Upper lobe of left lung (tissue), 6 donors: ENCODE data around the gene BORCS5. TPM values are rescaled to one million over a fixed set of nuclear protein-coding genes. Genes with fewer than 3 reads are reported as not detected.

Source experiments
- ATAC-seq, 2 donors: fragments of 200-7000 bp; cut with Tn5 transposase; one replicate each; pipeline ENCODE4 v1.9.1; 2022; ENCODE audit warnings: mild to moderate bottlenecking in 2 of 2, moderate library complexity in 2 of 2; ENCODE audit not compliant: low FRiP score in 2 of 2
- DNase-seq, 2 donors: peaks; one replicate each; pipeline ENCODE4 v3.0.0-alpha.2; 2019 to 2020
- H3K27ac ChIP-seq, 4 donors: fragments of 200-600 bp; sonication (generic); one replicate each; pipeline ENCODE4 v1.5.1; 2016 to 2019
- H3K27me3 ChIP-seq, 4 donors: fragments of 200-600 bp; sonication (generic); one replicate each; pipeline ENCODE4 v1.5.1; 2017 to 2019
- H3K36me3 ChIP-seq, 4 donors: fragments of 200-600 bp; sonication (generic); one replicate each; pipeline ENCODE4 v1.5.1; 2016 to 2019
- H3K4me1 ChIP-seq, 4 donors: fragments of 200-600 bp; sonication (generic); one replicate each; pipeline ENCODE4 v1.5.1; 2018 to 2019
- H3K4me3 ChIP-seq, 4 donors: fragments of 200-600 bp; sonication (generic); one replicate each; pipeline ENCODE4 v1.5.1; 2017 to 2019; ENCODE audit warnings: mild to moderate bottlenecking in 2 of 4, moderate library complexity in 1 of 4
- H3K9me3 ChIP-seq, 4 donors: fragments of 200-600 bp; sonication (generic); one replicate each; pipeline ENCODE4 v1.5.1; 2018 to 2019
- CTCF ChIP-seq, 6 experiments: fragments of 450-650 bp in 4 of 6; fragments of 200-600 bp in 2 of 6; sonication (generic) in 2 of 6; IDR thresholded peaks; one replicate each; pipeline ENCODE4 v1.5.1; 2016 to 2019; ENCODE audit warnings: antibody characterized with exemption in 6 of 6
- EP300 ChIP-seq, 4 donors: sonication (generic); formaldehyde crosslinking; IDR thresholded peaks; one replicate each; pipeline ENCODE4 v1.5.1; 2017; ENCODE audit warnings: antibody characterized with exemption in 4 of 4, control low read depth in 2 of 4
- POLR2A ChIP-seq, 4 donors: fragments of 450-650 bp; IDR thresholded peaks; one replicate each; pipeline ENCODE4 v1.5.1; 2016 to 2017; ENCODE audit warnings: antibody characterized with exemption in 4 of 4, mild to moderate bottlenecking in 2 of 4
- POLR2AphosphoS5 ChIP-seq, 2 donors: sonication (generic); formaldehyde crosslinking; IDR thresholded peaks; one replicate each; pipeline ENCODE4 v1.5.1; 2017; ENCODE audit warnings: antibody characterized with exemption in 2 of 2
- WGBS, 2 donors: methylation state at CpG; one replicate each; pipeline ENCODE4 v1.1.5; 2017 to 2018; 5-methylcytosine and 5-hydroxymethylcytosine counted together
- total RNA-seq, 6 donors: library from RNA; depleted of rRNA in 4 of 6; stranded (reverse); fragments of >200 nt in 4 of 6; gene quantifications; one replicate each; pipeline versions ENCODE4 v1.1.0 to v1.2.1, GENCODE V29; 2016 to 2021
- donor health status: DM: no; HTN: no; CAD: no; lungs with moderate emphysema.
- donor health status: DM: no; HTN: yes; CAD: no; lungs with severe emphysema.

The BORCS5 gene
- total RNA-seq, 6 donors from 2014 or later: 7.3 to 105 (median 10.7) TPM

DNA sequence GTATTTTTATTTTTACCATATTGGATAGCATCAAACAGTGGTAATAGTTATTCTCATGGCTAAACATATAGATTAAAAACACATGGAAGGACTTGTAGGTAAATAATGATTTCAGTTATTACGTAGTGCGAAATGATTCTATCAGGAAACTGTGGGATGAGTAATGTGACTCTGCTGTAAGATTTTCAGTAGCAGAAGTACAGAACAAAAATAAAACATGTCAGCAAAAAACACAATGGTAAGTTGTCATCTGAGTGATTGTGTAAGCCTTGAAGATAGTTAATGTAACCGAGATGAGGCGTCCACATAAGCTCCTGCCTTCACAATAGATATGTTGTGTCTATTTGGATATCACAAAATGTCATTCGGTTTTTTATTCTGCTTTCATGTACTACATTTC, 99.8 kb downstream of the BORCS5 start:
- peak in 1 of 2 donors; percentile 84 for ATAC-seq

GRCh38 chr12:12460935-12461922, 104.4 kb downstream of the BORCS5 start:
- no peak overlapping the region for H3K27ac ChIP-seq
- H3K27me3 ChIP-seq: no peaks in the 10 kb centered on the region
- H3K9me3 ChIP-seq: no peaks in the 10 kb centered on the region
- no peak for DNase-seq
- no peak for TF ChIP-seq POLR2A (IDR thresholded peaks at IDR 0.05)
- TF ChIP-seq POLR2AphosphoS5 (IDR thresholded peaks at IDR 0.05): no peak
- TF ChIP-seq CTCF (IDR thresholded peaks at IDR 0.05): no peak
- no peak for TF ChIP-seq EP300 (IDR thresholded peaks at IDR 0.05)
- peaks cover 0 to 6% (median 0%) of the 10 kb centered on the region in 4 donors for H3K4me1 ChIP-seq
- H3K36me3 ChIP-seq: peaks cover 0 to 7% (median 3%) of the 10 kb centered on the region in 4 donors
- WGBS, 2 donors: 84 to 86% methylated on average over 8 of the region's 8 CpGs
- no peak overlapping the region for H3K4me3 ChIP-seq
- ATAC-seq: no peak

More for the DNA sequence above, 99.8 kb downstream of the BORCS5 start:
- H3K4me3 ChIP-seq: no peak overlapping the region
- peak in 1 of 4 donors; percentile 42 for TF ChIP-seq POLR2A (IDR thresholded peaks at IDR 0.05)
- no peak for TF ChIP-seq CTCF (IDR thresholded peaks at IDR 0.05)
- TF ChIP-seq EP300 (IDR thresholded peaks at IDR 0.05): peak in 1 of 4 donors; percentile 64
- no peak for TF ChIP-seq POLR2AphosphoS5 (IDR thresholded peaks at IDR 0.05)
- H3K4me1 ChIP-seq: peaks cover 0 to under 1% (median 0%) of the 10 kb centered on the region in 4 donors
- peak overlapping the region in 1 of 4 donors; percentile 59 for H3K27ac ChIP-seq
- 63 to 88% methylated on average over 5 of the region's 5 CpGs for WGBS, 2 donors
- DNase-seq: no peak
- no peaks in the 10 kb centered on the region for H3K27me3 ChIP-seq
- no peaks in the 10 kb centered on the region for H3K9me3 ChIP-seq
- H3K36me3 ChIP-seq: no peaks in the 10 kb centered on the region

DNA sequence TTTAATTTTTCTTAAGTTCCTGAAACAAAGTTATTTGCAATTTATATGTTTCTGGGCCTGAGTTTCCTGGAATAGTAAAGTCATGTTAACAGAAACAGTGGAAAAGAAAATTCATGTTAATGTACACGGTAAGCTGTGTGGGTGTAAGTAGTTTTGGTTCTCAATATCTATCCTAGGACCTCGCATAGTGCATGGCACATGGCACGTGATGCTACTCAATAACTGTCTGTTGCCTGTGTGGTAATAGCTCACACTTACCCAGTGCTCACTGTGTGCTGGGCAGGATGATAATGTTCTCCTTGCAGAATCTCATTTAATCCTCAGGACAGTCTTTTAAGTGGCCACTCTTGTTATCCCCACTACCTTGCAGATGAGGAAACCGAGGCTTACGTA, 105.0 kb downstream of the BORCS5 start:
- Histone ChIP-seq H3K27me3 (no peaks in the 10 kb centered on the region), H3K9me3 (no peaks in the 10 kb centered on the region), H3K4me1 (peaks cover 0 to 6% (median 0%) of the 10 kb centered on the region in 4 donors), H3K27ac (no peak overlapping the region), H3K4me3 (no peak overlapping the region), H3K36me3 (peaks cover 0 to 12% (median 5%) of the 10 kb centered on the region in 4 donors)
- TF ChIP-seq CTCF (IDR thresholded peaks at IDR 0.05): no peak
- TF ChIP-seq POLR2A (IDR thresholded peaks at IDR 0.05): no peak
- no peak for TF ChIP-seq POLR2AphosphoS5 (IDR thresholded peaks at IDR 0.05)
- no peak for TF ChIP-seq EP300 (IDR thresholded peaks at IDR 0.05)
- no peak for ATAC-seq
- 68 to 93% methylated on average over 5 of the region's 5 CpGs for WGBS, 2 donors
- no peak for DNase-seq

DNA sequence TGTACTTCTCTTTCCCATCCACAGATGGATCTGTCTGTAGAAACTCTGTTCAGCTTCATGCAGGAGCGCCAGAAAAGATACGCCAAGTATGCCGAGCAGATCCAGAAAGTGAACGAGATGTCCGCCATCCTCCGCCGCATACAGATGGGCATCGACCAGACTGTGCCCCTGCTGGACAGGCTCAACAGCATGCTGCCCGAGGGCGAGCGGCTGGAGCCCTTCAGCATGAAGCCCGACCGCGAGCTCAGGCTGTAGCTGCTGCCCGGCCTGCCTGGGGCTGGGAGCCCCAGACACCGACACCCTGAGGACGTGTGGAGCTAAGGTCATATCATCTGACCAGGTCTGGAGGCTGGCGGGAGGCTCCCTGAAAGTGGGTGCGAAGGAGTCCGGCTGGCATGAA, 108.6 kb downstream of the BORCS5 start:
- Histone ChIP-seq H3K27ac (peak overlapping the region in 2 of 4 donors; percentile 22 to 67), H3K9me3 (no peaks in the 10 kb centered on the region), H3K27me3 (no peaks in the 10 kb centered on the region), H3K4me3 (no peak overlapping the region), H3K36me3 (peaks cover 0 to 12% (median 5%) of the 10 kb centered on the region in 4 donors), H3K4me1 (peaks cover 0 to 11% (median 0%) of the 10 kb centered on the region in 4 donors)
- WGBS, 2 donors: 82 to 90% methylated on average over 14 to 20 of the region's 20 CpGs
- ATAC-seq (no peak), DNase-seq (peak in 1 of 2 donors; percentile 69)
- TF ChIP-seq CTCF (IDR thresholded peaks at IDR 0.05) (no peak), POLR2A (IDR thresholded peaks at IDR 0.05) (no peak), POLR2AphosphoS5 (IDR thresholded peaks at IDR 0.05) (no peak), EP300 (IDR thresholded peaks at IDR 0.05) (no peak)
